Mammary microvascular endothelial cell (primary cell): Measurements from ENCODE around the gene CAPG. TPM values are rescaled to one million over a fixed set of nuclear protein-coding genes. Genes with fewer than 3 reads are reported as not detected.

Experiments
- total RNA-seq: library from RNA; depleted of rRNA; stranded (reverse); fragments of >200 nt; gene quantifications from 2 replicates; pipeline ENCODE4 v1.2.3, GENCODE V29; 2015

Gene CAPG, protein sequence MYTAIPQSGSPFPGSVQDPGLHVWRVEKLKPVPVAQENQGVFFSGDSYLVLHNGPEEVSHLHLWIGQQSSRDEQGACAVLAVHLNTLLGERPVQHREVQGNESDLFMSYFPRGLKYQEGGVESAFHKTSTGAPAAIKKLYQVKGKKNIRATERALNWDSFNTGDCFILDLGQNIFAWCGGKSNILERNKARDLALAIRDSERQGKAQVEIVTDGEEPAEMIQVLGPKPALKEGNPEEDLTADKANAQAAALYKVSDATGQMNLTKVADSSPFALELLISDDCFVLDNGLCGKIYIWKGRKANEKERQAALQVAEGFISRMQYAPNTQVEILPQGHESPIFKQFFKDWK
- 110 and 148 TPM in 2 replicates for total RNA-seq

GRCh38 chr2:85409845-85410583 lies at the start of gene CAPG:
Gene CAPG (minus strand): TSS chr2:85410366. CDS start chr2:85402145, 8,221 bp downstream.

DNA sequence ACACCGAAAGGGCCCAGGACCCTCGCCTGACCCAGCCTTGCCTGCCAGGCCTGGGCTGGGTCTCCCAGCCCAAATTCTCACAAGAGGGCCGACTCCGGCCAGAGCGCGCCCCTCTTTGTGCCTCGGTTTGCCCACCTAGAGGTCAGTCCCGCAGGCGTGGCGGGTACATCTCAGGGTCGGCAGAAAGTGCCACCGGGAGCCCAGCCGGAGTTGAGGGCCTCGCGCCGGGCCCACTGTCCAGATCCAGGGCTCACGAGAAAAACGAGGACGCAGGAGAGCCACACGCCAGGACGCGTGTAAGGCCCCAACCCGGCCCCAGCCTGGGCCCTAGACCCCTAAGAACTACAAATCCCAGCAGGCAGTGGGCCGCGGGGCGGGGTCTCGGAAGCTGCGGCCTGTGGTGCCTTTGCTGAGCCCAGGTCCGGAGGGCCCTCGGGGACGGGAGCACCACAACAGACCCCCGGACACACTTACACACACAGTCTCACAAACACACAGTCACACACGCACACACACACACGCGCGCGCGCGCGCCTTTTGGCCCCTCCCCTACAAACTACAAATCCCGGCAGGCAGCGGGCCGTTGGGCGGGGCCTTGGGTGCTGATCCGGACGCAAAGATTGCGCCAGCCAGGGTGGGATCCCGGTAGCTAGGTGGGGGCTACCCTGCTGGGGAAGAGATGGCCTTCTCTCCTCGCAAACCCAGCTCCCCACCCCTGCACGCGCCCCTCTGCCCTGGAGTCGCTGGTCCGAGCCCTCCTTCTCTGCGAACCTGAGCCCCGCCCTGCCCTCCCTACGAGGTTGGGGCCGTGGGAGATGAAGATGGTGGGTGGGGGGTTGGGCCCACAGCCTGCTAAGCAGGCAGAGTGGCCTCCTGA lies 8.2 kb upstream of the CAPG start, which contains the start of gene SH2D6:
Gene SH2D6, plus strand, starts transcription at position 583 of the 877 bp plus-strand sequence. CDS start 10,752 bp downstream, outside the sequence.

GRCh38 chr2:85354286-85355072 lies 55.7 kb downstream of the CAPG start, which contains the start of the genes ELMOD3 and RETSAT:
Gene ELMOD3 (plus strand): TSS chr2:85354769. CDS start chr2:85357199, 2,430 bp downstream.
Gene RETSAT (minus strand): TSS chr2:85354528. CDS start chr2:85354507, 21 bp downstream.

Other genes with a start within 250 kb of the CAPG start
- gene TGOLN2, start 82.4 kb downstream of the CAPG start, total RNA-seq = 88.4 and 101 TPM in 2 replicates
- 52.6 and 56.9 TPM in 2 replicates for gene RETSAT, start 55.8 kb downstream of the CAPG start, total RNA-seq
- 10.3 and 10.7 TPM in 2 replicates for gene ELMOD3, start 55.6 kb downstream of the CAPG start, total RNA-seq
- not detected in 2 replicates for gene SH2D6, start 8.3 kb upstream of the CAPG start, total RNA-seq
- gene MAT2A, start 128.8 kb upstream of the CAPG start, total RNA-seq = 103 and 109 TPM in 2 replicates
- gene GGCX, start 151.1 kb upstream of the CAPG start, total RNA-seq = 28.7 and 47.6 TPM in 2 replicates
- gene VAMP8, start 167.2 kb upstream of the CAPG start, total RNA-seq = 2.5 and 2.9 TPM in 2 replicates
- gene VAMP5, start 174.1 kb upstream of the CAPG start, total RNA-seq = 201 and 217 TPM in 2 replicates
- gene RNF181, start 185.4 kb upstream of the CAPG start, total RNA-seq = 204 and 256 TPM in 2 replicates
- 13.0 and 13.6 TPM in 2 replicates for gene TMEM150A, start 192.3 kb upstream of the CAPG start, total RNA-seq
- 5.5 and 7.9 TPM in 2 replicates for gene C2orf68, start 201.7 kb upstream of the CAPG start, total RNA-seq
- gene USP39, start 205.8 kb upstream of the CAPG start, total RNA-seq = 63.7 and 67.2 TPM in 2 replicates